Activated naive CD4-positive, alpha-beta T cell treated with anti-CD3 and anti-CD28 coated beads, Interleukin-2, amount 50 U/mL, for 16 hours (primary cell): Measurements from ENCODE around the gene NEK1.
"Not testable (repeated sequence)": the region's sequence is repeated elsewhere in the genome, so short reads cannot be mapped to it uniquely, and the experiment has no call there.

Source experiments
- DNase-seq: peaks from one replicate; pipeline ENCODE4 v3.0.0-alpha.2; 2020

The NEK1 gene

DNA sequence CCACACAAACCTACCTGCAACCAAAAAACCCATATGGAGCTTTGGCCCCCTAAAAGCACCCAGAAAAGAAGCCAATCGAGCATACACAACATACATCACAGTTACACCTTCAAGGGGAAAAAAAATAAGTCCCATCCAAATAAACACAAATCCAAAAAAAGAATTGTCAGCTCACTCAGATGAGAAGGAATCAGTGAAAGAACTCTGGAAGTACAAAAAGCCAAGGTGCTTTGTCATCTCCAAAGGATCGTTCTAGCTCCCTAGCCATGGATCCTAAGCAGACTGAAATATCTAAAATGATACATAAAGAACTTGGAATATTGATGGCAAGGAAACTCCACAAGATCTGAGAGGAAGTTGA is 119.2 kb downstream of the NEK1 start:
- DNase-seq: no peak

DNA sequence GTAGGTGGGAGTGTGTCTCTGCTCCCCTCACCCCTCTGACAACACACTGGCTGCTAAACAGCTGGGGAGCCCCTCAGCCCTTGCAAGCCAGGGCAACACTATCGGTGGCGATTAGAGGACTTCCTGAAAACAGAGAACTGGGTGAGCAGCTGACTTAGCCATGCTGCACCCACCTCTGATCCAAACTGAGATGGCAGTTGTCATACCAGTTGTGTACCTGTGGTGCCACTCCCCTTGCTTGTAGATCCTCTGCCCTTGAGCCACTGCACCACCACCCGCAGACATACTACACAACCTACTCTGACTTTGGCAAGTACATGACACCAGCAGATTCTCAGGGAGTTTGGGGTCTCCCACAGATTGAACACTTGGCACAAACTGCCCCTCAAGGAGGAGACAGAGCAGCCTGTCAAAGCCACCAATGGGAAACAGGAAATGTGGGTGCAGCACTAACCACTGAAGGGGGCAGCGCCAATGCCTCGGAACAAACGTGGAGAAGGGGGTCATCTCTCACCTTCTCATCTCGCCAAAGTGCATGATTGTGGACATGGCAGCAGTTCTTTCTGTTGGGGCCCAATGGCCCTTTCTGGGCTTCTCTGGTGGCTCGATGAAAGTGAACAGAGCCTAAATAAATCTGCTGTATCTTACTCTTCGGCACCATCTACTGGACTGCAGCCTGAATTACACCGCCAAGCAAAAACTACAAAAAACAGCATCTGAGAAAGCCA is 119.8 kb downstream of the NEK1 start:
- no peak for DNase-seq

DNA sequence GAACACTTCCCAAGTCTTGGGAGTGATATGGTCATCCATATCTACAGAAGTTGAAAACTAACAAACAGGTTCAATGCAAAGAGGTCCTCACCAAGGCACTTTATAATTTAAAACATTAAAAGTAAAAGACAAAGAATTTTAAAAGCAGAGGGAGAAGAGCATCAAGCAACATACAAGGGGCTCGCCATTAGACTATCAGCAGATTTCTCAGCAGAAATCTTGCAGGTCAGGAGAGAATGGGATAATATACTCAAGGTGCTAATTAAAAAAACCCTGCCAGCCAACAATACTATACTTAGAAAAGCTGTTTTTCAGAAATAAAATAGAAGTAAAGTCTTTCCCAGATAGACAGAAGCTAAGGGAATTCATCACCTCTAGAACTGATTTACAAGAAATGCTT is 121.2 kb downstream of the NEK1 start:
- no peak for DNase-seq

DNA sequence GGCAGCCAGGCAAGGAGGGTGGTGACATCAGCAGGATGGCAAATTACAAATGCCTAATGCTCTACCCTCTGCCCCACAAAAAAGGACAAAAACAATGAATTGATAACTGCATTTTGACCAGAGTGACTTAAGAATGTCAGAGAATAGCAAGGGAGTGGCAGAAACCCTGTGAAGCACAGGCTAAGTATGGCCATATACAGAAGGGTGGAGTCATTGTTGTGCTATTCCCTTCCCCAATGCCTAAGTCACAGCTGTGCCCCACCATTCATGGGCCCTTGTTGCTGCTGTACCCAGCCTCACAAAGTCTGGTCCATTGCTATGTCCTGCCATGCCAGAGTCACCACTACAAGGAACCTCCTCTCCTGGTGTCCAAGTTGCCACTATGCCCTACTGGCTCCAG is 123.1 kb downstream of the NEK1 start:
- no peak for DNase-seq

DNA sequence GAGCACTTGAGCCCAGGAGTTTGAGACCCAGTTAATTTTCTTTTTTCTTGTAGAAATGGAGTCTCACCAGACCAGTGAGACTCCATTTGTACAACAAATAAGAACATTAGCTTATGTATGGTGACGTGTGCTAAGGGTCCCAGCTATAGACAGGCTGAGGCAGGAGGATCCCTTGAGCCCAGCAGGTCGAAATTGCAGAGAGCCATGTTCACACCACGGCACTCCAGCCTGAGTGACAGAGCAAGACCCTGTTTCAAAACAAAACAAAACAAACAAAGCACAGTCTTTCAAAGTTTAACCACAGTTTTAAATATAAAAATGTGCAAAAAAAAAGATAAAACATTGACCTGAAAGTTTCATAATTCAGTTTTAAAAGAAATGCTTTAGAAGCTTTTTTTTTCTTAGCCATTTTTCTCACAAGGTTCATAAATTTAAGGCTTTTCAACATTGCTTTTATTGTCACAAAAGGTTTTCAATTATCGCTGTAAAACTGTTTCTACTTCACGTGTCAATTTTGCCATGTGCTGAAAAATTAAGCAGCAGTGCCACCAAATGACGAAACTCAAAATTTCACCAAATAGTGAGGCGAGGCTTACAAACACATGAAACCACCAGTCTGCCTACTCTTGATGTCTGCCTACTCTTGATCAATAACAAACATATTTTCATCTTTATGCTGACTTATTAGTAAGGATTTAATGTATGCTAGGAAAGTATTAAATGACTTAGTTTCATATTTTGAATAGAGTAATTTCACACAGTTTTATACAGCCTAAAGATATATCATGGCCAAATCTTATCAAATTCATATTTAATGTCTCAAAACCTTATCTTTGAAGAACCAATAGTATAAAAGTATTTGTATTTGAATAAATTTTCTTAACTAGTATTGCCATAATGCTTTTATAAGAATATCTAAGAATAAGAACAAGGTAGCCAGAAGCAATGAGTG is 126.3 kb downstream of the NEK1 start:
- no peak for DNase-seq

DNA sequence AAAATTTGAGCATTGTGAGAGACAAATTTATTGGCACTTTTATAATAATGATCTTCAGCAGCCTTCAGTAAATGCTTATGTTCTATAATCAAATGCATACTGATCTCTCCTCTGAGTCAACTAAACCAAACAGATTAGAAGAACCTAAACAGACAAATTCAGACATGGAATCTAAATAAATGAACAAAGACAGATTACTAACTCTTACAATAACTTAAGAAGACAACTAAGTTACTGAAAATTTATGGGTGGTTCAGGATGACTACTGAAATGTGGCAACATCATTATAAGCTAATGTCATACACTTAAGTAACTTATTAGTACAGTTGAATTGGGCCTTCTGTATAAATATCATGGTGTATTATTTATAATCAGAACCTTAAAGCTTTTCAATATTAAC is 127.3 kb downstream of the NEK1 start:
- no peak for DNase-seq

DNA sequence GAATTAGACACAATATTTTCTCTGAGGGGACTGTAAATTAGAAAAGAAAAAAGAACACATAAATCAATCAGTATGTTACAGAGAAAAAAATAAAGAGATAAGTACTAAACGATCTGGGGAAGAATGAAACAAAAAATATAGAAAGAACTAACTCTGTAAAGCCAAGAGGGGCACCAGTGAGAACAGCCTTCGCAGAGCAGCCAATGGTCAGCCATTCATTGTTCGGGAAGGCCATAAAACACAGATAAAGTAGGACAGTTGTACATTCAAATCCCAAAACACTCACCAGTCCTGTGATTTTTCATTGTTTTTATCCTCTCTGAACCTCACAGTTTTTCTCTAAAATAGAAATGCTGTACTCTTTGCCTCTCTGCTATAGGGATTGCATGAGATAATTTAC is 127.9 kb downstream of the NEK1 start:
- no peak for DNase-seq

DNA sequence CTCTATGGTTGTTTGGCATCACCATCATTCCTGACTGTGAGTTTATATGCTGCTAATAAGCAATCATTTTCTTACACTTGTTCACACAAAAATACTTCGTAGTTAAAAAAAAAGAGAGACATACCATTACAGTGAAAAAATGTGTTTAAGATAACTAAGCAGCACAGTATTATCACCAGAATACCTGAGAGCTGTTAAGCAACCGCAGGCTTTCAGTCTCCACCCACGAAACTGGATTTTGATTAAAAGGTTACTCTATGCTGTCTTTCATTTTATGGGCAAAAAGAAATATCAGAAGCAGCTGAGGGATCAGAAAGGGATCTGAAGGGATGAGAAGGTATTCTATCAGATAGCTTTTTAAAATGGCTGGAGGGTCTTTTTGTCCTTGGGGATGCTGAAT is 148.3 kb downstream of the NEK1 start:
- no peak for DNase-seq

DNA sequence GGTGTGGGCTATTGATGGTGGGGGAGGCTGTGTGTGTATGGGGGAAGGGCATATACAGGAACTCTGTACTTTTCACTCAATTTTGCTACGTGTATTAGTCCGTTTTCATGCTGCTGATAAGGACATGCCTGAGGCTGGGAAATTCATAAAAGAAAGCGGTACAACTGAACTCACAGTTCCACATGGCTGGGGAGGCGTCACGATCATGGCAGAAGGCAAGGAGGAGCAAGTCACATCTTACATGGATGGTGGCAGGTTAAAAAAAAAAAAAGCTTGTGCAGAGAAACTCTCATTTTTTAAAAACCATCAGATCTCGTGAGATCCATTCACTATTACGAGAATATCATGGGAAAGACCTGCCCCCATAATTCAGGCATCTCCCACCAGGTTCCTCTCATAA is 152.3 kb downstream of the NEK1 start:
- DNase-seq: no peak

DNA sequence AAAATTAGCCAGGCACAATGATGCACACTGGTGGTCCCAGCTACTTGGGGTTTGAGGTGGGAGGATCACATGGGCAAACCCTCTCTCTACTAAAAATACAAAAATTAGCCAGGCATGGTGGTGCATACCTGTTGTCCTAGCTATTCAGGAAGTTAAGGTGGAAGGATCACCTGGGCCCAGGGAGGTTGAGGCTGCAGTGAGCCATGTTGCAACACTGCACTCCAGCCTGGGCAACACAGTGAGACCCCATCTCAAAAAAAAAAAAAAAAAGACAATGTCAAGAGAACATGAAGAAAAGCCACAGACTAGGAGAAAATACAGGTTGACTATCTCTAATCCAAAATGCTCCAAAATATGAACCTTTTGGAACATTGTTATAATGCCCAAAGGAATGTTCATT is 153.8 kb downstream of the NEK1 start:
- no peak for DNase-seq

DNA sequence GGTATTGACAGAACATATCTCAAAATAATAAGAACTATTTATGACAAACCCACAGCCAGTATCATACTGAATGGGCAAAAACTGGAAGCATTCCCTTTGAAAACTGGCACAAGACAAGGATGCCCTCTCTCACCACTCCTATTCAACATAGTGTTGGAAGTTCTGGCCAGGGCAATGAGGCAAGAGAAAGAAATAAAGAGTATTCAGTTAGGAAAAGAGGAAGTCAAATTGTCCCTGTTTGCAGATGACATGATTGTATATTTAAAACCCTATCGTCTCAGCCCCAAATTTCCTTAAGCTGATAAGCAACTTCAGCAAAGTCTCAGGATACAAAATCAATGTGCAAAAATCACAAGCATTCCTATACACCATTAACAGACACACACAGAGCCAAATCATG is 159.7 kb downstream of the NEK1 start:
- DNase-seq: not testable (repeated sequence)

DNA sequence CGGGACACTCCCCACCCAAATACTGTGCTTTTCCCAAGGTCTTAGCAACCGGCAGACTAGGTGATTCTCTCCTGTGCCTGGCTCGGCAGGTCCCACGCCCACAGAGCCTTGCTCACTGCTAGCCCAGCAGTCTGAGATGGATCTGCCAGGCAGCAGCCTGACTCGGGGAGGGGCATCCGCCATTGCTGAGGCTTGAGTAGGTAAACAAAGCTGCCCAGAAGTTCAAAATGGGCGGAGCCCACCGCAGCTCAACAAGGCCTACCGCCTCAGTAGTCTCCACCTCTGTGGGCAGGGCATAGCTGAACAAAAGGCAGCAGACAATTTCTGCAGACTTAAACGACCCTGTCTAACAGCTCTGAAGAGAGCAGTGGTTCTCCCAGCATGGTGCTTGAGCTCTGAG is 163.4 kb downstream of the NEK1 start:
- DNase-seq: not testable (repeated sequence)

DNA sequence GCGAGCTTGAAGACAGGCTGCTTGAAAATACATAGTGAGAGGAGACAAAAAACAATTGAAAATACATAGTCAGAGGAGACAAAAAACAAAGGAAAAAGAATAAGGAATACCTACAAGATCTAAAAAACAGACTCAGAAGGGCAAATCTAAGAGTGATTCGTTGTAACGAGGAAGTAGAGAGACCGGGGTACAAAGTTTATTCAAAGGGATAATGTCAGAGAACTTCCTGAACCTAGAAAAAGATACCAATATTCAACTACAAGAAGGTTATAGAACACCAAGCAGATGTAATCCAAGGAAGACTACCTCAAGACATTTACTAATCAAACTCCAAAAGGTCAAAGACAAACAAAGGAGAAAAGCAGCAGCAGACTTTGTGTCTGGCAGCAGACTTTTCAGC is 165.6 kb downstream of the NEK1 start:
- no peak for DNase-seq

DNA sequence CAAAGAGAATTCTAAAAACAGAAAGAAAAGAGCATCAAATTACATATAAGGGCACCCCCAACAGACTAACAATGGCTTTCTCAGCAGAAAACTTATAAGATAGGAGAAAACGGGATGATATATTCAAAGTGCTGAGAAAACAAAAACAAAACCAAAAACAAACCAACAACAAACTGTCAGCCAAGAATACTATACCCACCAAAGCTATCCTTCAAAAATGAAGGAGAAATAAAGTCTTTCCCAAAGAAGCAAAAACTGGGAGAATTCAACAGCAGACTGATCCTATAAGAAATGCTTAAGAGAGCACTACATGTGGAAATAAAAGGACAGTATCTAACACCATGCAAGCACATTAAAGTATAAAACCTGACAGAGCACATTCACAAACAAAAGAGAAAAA is 168.6 kb downstream of the NEK1 start:
- DNase-seq: no peak

DNA sequence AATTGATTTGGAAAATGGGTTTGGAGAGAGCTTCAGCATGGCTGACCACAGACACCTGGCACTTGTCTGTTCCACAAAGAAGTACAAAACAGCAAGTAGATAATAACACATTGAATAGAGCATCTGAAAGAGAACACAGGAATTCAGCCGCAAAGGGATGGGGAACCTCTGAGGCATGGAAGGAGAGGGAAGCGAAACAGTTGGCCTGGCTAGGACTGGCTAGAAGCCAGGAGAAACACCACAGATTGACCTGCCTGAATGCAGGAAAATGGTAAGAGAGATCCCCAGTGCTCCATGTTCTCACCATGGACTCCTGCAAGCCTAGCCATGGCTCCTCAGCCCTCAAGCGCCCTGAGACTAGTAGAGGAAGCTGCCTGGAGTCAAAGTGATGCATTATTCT is 171.9 kb downstream of the NEK1 start:
- DNase-seq: no peak

DNA sequence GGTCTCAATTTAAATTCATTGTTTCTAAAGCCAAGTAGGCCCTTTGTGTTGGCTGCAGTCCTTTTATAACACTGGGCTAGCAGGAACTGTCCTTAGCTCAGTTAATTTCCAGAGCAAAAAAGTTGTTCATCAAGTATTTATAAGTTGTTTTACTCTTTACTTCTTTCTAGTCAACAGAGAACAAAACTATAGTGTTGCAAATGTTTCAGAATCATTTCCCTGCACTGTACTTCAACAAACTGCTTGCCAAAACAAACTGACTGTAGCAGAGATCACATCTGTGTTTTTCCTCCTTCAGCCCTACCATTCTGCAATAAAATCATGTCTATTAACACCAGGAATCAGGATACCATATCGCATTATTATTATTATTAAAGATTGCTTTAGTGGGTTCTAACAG is 173.1 kb downstream of the NEK1 start:
- DNase-seq: no peak

DNA sequence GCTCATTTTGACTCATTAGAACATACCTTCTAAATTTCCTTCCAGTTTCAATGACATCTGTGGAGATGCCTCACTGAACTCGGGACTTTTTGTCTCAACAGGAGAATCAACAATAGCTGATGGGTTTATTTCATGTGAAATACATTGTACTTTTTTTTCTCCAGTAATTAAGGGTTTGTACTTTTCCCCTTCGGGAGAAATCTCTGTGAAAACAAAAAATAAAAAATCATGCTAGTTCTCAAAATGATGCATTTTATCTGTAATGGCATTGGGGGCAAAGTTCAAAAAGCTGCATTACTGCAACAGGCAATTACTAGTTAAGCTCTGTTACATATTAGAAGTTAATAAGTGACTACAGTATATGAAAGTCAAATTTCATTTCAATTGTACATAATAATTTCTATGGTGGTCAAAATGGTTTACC is 174.3 kb downstream of the NEK1 start:
- DNase-seq: no peak

DNA sequence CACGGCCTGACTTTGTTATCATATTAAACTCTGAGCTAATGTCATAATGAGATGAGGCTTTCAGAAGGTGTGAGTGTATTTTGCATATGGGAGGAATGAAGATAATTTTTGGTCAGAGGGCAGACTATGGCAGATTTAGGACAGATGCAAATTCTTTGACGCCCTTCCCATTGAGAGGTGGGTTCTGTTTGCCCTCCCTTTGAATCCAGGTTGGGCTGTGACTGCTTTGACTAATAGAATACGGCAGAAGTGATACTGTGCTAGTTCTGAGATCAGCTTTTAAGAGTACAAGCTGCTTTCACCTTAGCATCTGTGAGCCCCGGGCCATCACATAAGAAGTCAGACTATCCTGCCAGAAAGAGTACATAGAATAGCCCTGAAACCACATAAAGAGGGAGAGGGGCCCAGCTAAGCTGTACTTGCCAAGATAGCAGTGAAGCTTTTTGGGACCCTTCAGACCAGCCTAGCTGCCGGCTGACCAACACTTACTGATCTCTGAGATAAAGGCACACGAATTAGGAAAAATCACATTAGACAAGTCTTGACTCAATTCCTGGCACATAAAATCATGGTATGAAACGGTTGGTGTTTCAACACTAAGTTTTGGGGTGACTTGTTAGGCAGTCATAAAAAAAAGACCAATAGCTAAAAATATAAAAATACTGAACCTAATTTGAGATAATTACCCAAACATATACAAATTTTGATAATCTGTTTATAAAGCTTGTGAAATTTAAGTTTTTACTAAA is 174.9 kb downstream of the NEK1 start:
- DNase-seq: no peak

DNA sequence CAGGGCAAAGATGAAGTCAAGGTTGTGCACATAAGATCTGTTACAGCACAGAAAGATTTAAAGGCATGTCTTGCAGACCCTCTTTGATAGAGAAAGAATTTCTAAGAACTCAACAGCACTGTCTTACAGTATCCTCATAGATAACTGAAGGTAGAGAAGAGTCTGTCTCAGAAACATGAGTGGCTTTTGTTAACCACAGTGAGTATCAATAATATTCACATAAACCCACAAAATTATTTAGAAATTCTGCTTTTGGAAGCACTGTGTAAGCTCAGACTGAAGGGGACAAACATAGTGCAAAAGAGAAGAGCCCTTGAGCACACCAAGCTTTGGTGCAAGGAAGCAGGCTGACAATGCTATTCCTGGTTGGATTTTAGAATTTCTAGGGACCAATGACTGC is 175.6 kb downstream of the NEK1 start:
- DNase-seq: no peak

DNA sequence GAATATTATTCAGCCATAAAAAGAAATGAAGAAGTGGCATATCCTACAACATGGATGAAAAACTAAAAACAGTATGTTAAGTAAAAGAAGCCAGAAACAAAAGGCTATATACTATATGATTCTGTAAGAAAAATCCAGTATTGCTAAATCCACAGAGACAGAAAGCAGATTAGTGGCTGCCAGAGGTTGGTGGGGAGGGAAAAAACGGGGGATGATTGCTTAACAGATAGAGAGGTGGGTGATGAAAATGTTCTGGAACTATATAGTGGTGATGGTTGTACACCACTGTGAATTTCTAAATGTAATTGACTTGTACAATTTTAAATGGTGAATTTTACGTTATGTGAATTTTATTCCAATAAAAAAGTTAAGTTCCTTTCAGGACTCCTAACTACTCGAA is 184.0 kb downstream of the NEK1 start:
- DNase-seq: no peak

DNA sequence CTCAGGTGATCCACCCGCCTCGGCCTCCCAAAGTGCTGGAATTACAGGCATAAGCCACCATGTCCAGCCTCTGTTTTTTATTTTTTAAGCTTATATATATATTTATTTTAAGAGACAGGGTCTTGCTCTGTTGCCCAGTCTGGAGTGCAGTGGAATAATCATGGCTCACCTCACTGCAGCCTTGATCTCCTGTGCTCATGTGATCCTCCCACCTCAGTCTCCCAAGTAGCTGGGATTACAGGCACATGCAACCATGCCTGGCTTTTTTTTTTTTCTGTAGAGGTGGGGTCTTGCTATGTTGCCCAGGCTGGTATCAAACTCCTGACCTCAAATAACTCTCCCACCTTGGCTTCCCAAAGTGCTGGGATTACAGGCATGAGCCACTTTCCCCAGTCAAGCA is 184.7 kb downstream of the NEK1 start:
- not testable (repeated sequence) for DNase-seq

DNA sequence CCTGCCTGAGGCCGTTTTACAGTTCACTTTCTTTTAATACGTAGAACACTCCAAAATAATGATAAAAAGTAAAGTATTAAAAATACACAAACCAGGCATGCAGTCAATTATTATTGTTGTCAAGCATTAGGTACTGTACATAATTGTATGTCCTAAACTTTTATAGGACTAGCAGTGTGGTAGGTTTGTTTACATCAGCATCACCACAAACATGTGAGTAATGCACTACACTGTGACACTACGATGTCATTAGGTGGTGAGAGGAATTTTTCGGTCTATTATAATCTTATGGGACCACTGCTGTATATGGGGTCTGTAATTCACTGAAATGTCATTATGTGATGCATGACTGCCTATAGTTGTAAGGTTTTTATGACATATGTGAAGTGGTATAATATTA is 192.1 kb downstream of the NEK1 start:
- no peak for DNase-seq

DNA sequence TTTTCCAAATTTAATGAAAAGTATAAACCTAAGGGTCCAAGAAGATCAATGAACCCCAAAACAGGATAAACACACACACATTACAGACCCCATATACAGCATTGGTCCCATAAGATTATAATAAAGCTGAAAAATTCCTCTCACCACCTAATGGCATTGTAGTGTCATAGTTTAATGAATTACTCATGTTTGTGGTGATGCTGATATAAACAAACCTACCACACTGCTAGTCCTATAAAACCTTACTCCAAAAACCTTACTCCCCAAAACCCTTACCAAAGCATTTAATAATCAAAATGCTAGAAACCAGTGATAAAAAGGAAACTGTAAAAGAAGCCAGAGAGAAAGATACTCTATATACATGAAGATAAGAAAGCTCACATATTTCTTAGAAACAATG is 193.5 kb downstream of the NEK1 start:
- DNase-seq: no peak
